ENCODE results near the gene TAF4.

The TAF4 gene

DNA sequence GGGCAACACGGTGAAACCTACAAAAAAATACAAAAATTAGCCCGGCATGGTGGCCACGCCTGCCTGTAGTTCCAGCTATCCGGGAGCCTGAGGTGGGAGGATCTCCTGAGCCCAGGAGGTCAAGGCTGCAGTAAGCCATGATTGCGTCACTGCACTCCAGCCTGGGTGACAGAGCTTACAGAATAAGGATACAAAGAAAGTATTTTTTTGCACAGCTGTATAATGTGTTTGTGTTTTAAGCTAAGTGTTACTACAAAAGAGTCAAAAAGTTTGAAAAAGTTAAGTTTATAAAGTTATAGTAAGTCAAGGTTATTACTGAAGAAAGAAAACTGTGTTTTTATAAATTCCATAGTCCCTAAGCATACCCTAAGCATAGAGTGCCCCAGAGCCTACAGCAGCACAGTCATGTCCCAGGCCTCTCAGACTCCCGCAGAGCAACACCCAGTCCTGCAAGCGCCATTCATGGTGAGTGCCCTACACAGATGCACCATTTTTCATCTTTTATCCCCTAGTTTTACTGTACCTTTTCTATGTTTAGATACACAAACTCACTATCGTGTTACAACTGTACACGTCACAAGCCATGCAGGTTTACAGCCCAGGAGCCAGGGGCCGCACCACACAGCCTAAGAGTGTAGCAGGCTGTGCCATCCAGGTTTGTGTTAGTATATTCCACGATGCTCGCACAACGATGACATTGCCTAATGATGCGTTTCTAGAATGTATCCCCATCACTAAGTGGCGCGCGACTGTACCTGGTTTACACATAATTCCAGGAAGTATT lies 22.4 kb downstream of the TAF4 start:
- DNase-seq, result no peak

- DNase-seq, result no peak
Measured at GRCh38 chr20:62042025-62042820, 23.5 kb downstream of the TAF4 start.

DNA sequence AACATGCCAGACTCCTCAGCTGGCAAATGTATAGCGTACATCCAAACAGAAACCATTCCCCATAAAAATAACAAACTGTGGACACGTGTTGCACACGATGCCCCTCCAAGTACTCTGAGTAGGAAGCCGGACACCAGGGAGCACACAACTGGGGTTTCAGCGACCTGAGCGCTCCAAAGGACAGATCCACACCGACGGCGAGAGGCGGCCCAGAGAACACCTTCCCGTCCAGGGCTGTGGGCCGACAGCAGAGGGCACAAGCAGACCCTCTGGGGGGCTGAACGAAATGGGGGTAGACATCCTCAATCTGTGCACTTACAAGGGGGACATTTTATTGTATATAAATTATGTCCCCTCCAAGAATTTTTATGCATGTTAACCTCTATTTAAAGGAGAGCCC lies 24.7 kb downstream of the TAF4 start:
- DNase-seq, result no peak

DNA sequence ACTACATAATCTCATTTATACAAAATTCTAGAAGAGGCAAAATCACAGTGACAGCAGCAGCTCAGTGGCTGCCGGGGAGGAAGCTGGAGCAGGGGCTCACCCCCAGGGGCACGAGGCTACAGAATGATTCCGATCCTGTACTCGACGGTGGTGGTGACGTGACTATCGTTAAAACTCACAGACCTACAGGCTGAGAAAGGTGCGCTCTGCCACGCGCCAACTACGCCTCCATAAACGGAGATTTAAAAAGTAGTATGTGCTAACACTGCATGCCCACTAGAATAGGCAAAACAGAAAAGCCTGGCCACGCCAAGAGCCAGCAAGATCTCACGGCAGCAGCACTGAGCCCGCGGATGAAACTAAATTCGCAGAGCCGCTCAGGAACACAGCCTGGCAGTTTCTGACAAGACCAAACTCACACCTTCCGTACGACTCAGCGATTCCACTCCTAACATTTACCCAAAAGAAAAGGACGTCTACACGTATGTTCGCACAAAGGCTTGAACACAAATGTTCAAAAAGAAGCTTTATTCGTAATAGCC lies 25.2 kb downstream of the TAF4 start:
- DNase-seq, result no peak

DNA sequence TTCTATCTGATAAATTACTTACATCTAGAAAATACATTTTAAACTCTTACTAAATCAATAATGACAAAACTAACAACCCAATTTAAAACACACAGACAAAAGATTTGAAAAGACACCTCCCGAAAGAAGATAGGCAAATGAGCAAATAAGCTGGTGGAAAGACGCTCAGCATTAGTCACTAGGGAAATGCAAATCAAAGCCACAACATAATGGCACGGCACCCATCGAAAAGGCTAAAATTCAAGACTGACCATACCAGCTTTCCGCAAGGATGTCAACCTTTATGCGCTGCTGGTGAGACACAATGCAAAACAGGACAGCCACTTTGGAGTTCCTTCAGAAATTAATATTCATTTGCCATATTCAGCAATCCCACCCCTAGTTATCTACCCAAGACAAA lies 25.9 kb downstream of the TAF4 start:
- no peak for DNase-seq

- DNase-seq, result no peak
Measured at GRCh38 chr20:62032609-62033368, 32.9 kb downstream of the TAF4 start.

DNA sequence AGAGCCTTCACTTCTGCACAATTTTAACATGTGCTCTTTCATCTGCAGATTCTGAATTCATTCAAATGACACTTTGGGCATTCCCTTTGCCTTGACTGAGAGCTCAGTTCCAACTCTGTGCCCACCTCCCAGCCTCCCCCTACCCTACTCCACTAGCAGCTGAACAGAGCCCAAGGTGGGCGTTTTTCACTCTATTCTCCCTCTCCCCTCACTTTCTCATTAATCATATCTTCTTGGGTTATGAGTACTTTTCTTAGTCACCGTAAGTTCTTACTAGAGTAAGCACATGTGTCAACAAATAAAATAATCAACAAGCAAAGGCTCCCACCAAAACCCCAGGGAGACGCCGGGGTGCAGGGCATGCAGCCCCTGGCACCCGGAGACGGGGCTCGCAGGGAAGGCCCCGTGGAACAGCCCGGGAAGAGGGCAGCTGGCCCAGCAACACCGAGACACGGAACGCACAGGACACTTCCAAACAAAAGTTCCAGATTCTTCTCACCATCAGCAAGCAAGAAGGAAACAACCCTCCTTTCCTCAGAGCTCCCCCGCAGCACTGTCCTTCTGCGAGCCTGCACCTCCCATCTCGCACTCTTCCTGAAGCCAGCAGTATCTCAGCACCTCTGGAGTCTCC lies 34.1 kb downstream of the TAF4 start:
- no peak for DNase-seq

- no peak for DNase-seq
Measured at GRCh38 chr20:62030834-62031434, 34.7 kb downstream of the TAF4 start.

DNA sequence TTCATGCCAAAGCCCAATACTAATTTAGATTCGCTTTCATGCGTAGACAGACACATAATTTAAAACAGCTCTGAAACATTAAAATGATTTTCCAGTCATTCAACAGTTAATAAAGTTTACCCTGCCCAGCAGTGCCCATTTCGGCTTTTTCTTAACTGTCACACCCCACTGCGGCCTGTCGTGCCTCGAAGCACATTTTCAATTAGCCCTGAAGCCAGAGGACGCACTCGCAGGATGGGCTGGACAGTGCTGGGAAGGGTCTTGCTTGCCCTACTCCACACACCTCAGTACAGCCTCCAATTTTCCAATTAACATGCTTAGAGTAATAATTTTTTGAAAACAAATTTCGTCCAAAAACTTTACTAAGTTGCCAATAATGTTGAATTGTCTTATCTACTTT lies 35.3 kb downstream of the TAF4 start:
- DNase-seq, result no peak

- DNase-seq, result no peak
Measured at GRCh38 chr20:62029949-62030348, 35.7 kb downstream of the TAF4 start.

DNA sequence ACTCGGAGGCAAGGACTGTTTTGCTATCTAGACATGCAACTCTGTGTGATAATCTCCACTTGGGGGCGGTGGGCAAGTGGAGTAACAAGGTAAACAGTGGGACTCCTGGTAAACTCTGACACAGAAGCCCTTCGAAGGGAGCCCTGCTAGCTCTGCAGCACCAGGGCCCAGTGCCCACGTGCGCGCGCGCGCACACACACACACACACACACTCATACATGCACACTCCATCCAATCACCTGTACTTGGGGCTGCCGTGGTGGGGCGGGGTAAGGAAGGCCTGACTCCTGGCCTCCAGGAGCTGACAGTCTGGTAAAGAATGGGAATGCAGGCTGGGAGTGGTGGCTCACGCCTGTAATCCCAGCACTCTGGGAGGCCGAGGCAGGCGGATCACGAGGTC lies 36.4 kb downstream of the TAF4 start:
- no peak for DNase-seq

DNA sequence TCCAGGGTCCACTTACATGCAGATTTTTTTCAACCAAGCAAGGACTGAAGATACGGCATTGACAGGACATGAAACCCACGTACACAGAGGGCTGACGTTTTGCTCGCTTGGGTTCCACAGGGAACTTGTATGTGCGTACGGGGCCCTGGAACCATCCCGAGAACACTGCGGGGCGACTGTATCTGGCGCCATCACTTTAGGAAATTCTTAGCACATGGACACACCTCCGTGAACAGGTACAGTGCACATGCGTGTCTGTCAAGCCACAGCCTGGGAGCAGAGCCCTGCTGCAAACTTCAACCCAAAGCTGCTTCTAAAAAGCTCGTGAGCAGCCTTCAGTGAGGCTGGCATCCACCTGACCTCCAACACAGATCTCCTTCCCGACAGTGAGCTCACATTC lies 37.3 kb downstream of the TAF4 start:
- no peak for DNase-seq

DNA sequence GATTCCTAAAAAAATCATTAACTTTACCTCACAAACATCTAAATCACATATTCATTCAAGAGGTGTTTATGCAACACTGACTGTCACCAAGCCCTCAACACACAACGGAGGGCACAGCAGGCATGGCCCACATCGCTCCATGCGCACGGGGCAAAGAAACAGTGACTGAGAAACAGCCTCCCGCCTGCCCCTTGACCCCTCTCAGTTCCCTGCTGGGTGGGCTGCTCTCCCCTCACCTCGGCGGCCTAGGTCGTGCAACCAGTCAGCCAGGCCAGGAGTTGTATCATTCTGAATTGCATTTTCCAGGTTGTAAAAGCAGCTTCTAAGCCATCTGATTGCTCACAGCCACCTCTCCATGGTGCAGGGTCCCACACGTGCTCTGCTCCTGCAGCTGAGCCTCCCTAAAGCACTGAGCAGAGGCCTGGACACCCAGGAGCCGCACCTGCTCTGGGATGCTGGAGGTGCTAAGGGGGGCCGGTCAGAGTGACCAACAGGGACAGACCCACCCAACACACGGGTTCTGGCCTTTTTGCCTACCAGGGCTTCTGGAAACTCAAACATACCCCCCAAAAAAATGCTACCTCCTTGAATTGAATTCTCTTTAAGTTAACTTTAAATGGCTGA lies 37.9 kb downstream of the TAF4 start:
- DNase-seq, result no peak

- DNase-seq, result no peak
Measured at GRCh38 chr20:62027116-62027515, 38.6 kb downstream of the TAF4 start.

DNA sequence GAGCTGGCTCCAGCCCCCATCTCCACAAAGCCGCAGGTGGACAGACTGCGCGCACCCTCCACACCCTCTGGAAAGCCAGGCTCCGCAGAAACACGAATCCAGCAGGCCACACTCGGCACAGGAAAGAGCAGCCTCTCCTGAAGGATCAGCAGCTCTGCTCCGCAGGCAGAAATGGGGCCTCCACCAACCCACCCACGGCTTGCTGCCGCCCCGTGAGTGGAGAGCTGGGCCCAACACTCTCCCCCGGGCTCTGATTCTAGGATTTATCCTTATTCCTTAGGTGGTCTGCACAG lies 39.2 kb downstream of the TAF4 start:
- DNase-seq, result no peak

DNA sequence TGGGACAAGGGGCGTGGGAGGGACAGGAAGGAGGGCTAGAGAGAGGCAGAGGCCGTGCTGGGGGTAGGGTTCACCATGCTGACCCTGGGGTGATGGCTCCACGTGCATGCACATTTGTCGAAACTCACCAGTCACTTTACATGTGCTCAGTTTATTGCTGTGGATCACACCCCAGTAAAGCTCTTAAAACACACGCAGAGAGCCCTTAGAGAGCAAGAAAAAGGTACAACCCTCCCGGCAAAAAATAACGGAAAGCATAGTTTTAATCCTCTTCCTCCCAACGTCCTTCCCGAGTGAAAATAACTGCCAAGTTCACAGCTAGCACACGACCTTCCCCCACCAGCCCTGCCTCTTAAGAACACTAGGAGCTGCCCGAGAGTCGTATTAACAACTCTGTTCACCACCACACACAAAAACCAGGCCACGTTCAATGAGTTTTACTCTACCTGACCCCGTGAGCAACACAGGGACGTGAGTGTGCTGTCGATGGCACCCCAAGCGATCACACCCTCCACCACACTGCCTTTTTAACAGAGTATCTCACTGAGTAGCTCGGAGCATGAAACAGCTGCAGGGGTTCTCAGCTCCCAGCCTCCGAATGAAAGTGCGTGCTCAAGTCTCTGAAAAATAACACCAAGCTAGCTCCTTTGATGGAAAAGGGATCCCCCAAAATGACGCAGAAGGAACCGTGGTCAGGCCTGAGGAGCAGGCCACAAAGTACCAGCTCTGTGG lies 39.7 kb downstream of the TAF4 start:
- no peak for DNase-seq

GRCh38 chr20:62025394-62025793 lies 40.3 kb downstream of the TAF4 start:
- peak in 1 of 2 experiments; percentile 4 for DNase-seq

DNA sequence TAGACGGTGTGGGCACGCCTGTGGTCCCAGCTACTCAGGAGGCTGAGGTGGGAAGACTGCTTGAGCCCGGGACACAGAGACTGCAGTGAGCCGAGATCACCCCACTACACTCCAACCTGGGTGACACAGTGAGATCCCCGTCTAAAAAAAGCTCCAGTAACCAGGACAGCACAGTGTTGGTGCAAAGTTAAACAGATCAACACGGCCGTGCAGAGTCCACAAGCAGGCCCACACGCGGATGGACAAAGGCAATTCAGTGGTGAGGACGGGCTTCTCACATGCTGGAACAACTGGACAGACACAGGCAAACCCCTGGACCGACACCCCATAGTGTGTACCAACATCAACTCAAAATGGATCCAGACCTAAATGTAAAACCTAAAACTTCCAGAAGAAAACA lies 41.7 kb downstream of the TAF4 start:
- DNase-seq, result no peak

- DNase-seq, result no peak
Measured at GRCh38 chr20:62022575-62023139, 43.0 kb downstream of the TAF4 start.

DNA sequence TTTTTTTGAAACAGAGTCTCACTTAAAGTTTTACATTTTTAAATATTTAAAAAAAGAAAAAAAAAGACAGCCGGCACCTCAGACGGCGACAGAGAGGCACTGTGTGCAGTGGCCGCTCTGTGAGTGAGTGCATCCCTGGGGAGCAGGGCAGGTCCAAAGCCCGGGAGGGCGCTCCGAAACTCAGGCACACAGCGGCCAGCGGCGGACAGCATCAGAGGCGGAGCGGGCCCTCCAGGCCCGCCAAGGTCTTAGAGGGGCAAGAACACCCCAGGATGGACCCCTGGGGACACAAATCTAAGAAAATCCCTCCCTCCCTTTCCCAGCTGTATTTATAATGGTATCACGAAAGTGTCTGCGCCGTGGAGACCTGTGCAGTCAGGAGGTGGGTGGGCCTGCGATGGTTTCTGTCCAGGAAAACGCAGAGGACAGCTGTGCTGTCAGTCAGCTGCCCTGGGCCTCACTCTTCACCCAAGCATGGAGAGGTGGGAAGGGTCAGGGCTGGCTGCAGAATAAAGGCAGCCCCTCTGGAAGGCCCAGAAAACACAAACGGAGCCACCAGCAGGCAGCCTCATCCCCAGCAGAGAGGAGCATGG lies 43.8 kb downstream of the TAF4 start:
- no peak for DNase-seq
